ENCODE measurements around the gene KRT23.

KRT23 gene

GRCh38 chr17:40937384-40937819 lies at the start of gene KRT23:
Gene KRT23, minus strand, starts transcription at chr17:40937646. Its CDS starts 1,043 bp downstream, at chr17:40936603.
- DNase-seq = no peak

GRCh38 chr17:40986920-40987319 lies 49.5 kb upstream of the KRT23 start:
- DNase-seq = no peak

GRCh38 chr17:40984226-40984625 lies 46.8 kb upstream of the KRT23 start, which contains the start of gene KRT40:
Gene KRT40, minus strand, starts transcription at chr17:40984326. Its CDS starts 53 bp downstream, at chr17:40984273.
- no peak for DNase-seq

GRCh38 chr17:40981115-40981514 lies 43.7 kb upstream of the KRT23 start:
- DNase-seq = no peak

- no peak for DNase-seq
Measured at GRCh38 chr17:40980596-40980995, 43.1 kb upstream of the KRT23 start.

GRCh38 chr17:40980117-40980516 lies 42.7 kb upstream of the KRT23 start:
- DNase-seq = no peak

GRCh38 chr17:40978575-40979151 lies 41.2 kb upstream of the KRT23 start:
- DNase-seq = no peak

- DNase-seq = no peak
Measured at GRCh38 chr17:40975516-40975915, 38.1 kb upstream of the KRT23 start.

- DNase-seq = no peak
Measured at GRCh38 chr17:40974366-40974765, 36.9 kb upstream of the KRT23 start.

- DNase-seq = no peak
Measured at GRCh38 chr17:40967582-40967981, 30.1 kb upstream of the KRT23 start.

GRCh38 chr17:40966848-40967247 lies 29.4 kb upstream of the KRT23 start, which contains the start of gene KRT39:
Gene KRT39, minus strand, starts transcription at chr17:40966948. Its CDS starts 92 bp downstream, at chr17:40966856.
- no peak for DNase-seq

- no peak for DNase-seq
Measured at GRCh38 chr17:40963838-40964237, 26.4 kb upstream of the KRT23 start.

GRCh38 chr17:40962059-40962561 lies 24.7 kb upstream of the KRT23 start:
- no peak for DNase-seq

GRCh38 chr17:40961591-40961990 lies 24.1 kb upstream of the KRT23 start:
- DNase-seq = no peak

GRCh38 chr17:40960144-40960543 lies 22.7 kb upstream of the KRT23 start:
- DNase-seq = no peak

- DNase-seq = no peak
Measured at GRCh38 chr17:40958086-40958953, 20.9 kb upstream of the KRT23 start.

- DNase-seq = no peak
Measured at GRCh38 chr17:40956401-40957254, 19.2 kb upstream of the KRT23 start.

- DNase-seq = no peak
Measured at GRCh38 chr17:40953881-40954280, 16.4 kb upstream of the KRT23 start.

- DNase-seq = no peak
Measured at GRCh38 chr17:40952661-40953060, 15.2 kb upstream of the KRT23 start.

- DNase-seq = no peak
Measured at GRCh38 chr17:40952154-40952553, 14.7 kb upstream of the KRT23 start.

GRCh38 chr17:40951011-40951622 lies 13.7 kb upstream of the KRT23 start:
- DNase-seq = no peak

- DNase-seq = no peak
Measured at GRCh38 chr17:40950176-40950575, 12.7 kb upstream of the KRT23 start.

- DNase-seq = no peak
Measured at GRCh38 chr17:40949418-40949817, 12.0 kb upstream of the KRT23 start.

Data from activated naive CD4-positive, alpha-beta T cell (primary cell).